Vagina (tissue), 2 donors: ENCODE measurements around the gene DACT2. TPM values are rescaled to one million over a fixed set of nuclear protein-coding genes. Genes with fewer than 3 reads are reported as not detected.

ENCODE experiments used
- DNase-seq, 2 donors: peaks; one replicate each; pipeline ENCODE4 v3.0.0-alpha.2; 2017; ENCODE audit errors: extremely low spot score in 2 of 2
- H3K27ac ChIP-seq: fragments of 200-600 bp; sonication (generic); one replicate; pipeline ENCODE4 v1.5.1; 2019
- H3K27me3 ChIP-seq: fragments of 200-600 bp; sonication (generic); one replicate; pipeline ENCODE4 v1.5.1; 2019
- H3K36me3 ChIP-seq, 2 donors: fragments of 200-600 bp; sonication (generic); one replicate each; pipeline ENCODE4 v1.5.1; 2017 to 2019
- H3K4me1 ChIP-seq: fragments of 200-600 bp; sonication (generic); one replicate; pipeline ENCODE4 v1.5.1; 2019
- H3K4me3 ChIP-seq, 2 donors: fragments of 200-600 bp; sonication (generic); 1 replicate in 1 of 2; 2 replicates in 1 of 2; pipeline ENCODE4 v1.5.1; 2016 to 2019
- H3K9me3 ChIP-seq: fragments of 200-600 bp; sonication (generic); one replicate; pipeline ENCODE4 v1.5.1; 2019
- CTCF ChIP-seq, 3 experiments: fragments of 450-650 bp in 2 of 3; fragments of 200-600 bp in 1 of 3; sonication (generic) in 1 of 3; IDR thresholded peaks; one replicate each; pipeline ENCODE4 v1.5.1; 2017 to 2019; ENCODE audit warnings: antibody characterized with exemption in 3 of 3, mild to moderate bottlenecking in 2 of 3, moderate library complexity in 2 of 3
- POLR2A ChIP-seq, 2 donors: fragments of 450-650 bp; IDR thresholded peaks; one replicate each; pipeline ENCODE4 v1.6.1; 2017; ENCODE audit warnings: antibody characterized with exemption in 2 of 2, mild to moderate bottlenecking in 2 of 2, moderate library complexity in 2 of 2
- POLR2AphosphoS5 ChIP-seq, 2 donors: sonication (generic); formaldehyde crosslinking; IDR thresholded peaks; one replicate each; pipeline ENCODE4 v1.9.0; 2017; ENCODE audit warnings: antibody characterized with exemption in 2 of 2, mild to moderate bottlenecking in 2 of 2, low read depth in 1 of 2; ENCODE audit not compliant: insufficient read depth in 1 of 2
- intact Hi-C: fragments of 100-400 bp; cut with DNase I; formaldehyde crosslinking; loops from one replicate; pipeline ENCODE4 v1.15.1; 2023
- total RNA-seq: library from RNA; depleted of rRNA; stranded (reverse); fragments of >200 nt; gene quantifications from one replicate; pipeline ENCODE4 v1.2.3, GENCODE V29; 2016

Gene DACT2
- total RNA-seq, 1 donor from 2014 or later = 1.5 TPM

GRCh38 chr6:168304752-168305015, 14.9 kb downstream of the DACT2 start:
- intact Hi-C loops = no loop called here
- H3K27ac ChIP-seq = no peak overlapping the region
- H3K4me3 ChIP-seq = no peak overlapping the region
- no peaks in the 10 kb centered on the region for H3K27me3 ChIP-seq
- no peak for TF ChIP-seq CTCF (IDR thresholded peaks at IDR 0.05)
- TF ChIP-seq POLR2A (IDR thresholded peaks at IDR 0.05) = no peak
- no peak for DNase-seq
- no peaks in the 10 kb centered on the region for H3K9me3 ChIP-seq
- no peaks in the 10 kb centered on the region for H3K36me3 ChIP-seq
- H3K4me1 ChIP-seq = no peaks in the 10 kb centered on the region

GRCh38 chr6:168303982-168304751, 15.4 kb downstream of the DACT2 start:
- Histone ChIP-seq H3K27ac (no peak overlapping the region), H3K36me3 (no peaks in the 10 kb centered on the region), H3K4me1 (no peaks in the 10 kb centered on the region), H3K9me3 (no peaks in the 10 kb centered on the region), H3K4me3 (no peak overlapping the region), H3K27me3 (no peaks in the 10 kb centered on the region)
- TF ChIP-seq POLR2AphosphoS5 (IDR thresholded peaks at IDR 0.05; ENCODE audit: insufficient read depth in 1 of 2, low read depth in 1 of 2) (no peak), CTCF (IDR thresholded peaks at IDR 0.05) (no peak), POLR2A (IDR thresholded peaks at IDR 0.05) (no peak)
- intact Hi-C loops = no loop called here
- DNase-seq = peak in 1 of 2 donors; percentile 64

DNA sequence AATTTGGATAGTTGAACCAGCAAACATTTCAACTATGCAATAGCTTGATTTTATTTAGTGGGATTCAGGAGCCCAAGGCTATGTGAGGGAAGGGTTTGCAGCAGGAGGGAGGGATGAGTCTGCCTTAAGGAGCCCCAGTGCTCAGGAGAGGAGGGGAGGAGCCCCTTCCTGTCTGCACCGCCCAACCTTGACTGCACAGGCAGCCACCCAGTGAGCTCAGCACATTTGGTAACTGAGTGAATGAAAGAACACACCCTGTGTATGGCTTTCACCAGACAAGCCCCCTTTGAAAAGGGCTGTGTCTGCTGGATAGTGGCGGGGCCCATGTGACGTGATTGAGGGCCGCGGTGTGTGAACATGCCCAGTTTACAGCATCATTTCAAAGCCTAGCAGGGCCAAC, 17.0 kb downstream of the DACT2 start:
- Histone ChIP-seq H3K27me3 (no peaks in the 10 kb centered on the region), H3K4me1 (no peaks in the 10 kb centered on the region), H3K4me3 (no peak overlapping the region), H3K36me3 (no peaks in the 10 kb centered on the region), H3K9me3 (no peaks in the 10 kb centered on the region), H3K27ac (no peak overlapping the region)
- intact Hi-C loops = no loop called here
- TF ChIP-seq POLR2AphosphoS5 (IDR thresholded peaks at IDR 0.05; ENCODE audit: insufficient read depth in 1 of 2, low read depth in 1 of 2) (no peak), POLR2A (IDR thresholded peaks at IDR 0.05) (no peak), CTCF (IDR thresholded peaks at IDR 0.05) (no peak)
- DNase-seq = no peak

GRCh38 chr6:168301648-168302398, 17.8 kb downstream of the DACT2 start:
- TF ChIP-seq POLR2AphosphoS5 (IDR thresholded peaks at IDR 0.05; ENCODE audit: insufficient read depth in 1 of 2, low read depth in 1 of 2) (no peak), CTCF (IDR thresholded peaks at IDR 0.05) (no peak), POLR2A (IDR thresholded peaks at IDR 0.05) (no peak)
- peak in 1 of 2 donors; percentile 58 for DNase-seq
- Histone ChIP-seq H3K4me3 (no peak overlapping the region), H3K27me3 (no peaks in the 10 kb centered on the region), H3K4me1 (no peaks in the 10 kb centered on the region), H3K9me3 (no peaks in the 10 kb centered on the region), H3K36me3 (no peaks in the 10 kb centered on the region), H3K27ac (no peak overlapping the region)
- intact Hi-C loops = no loop called here
